Progenitor cell of endocrine pancreas (in vitro differentiated cells): Measurements from ENCODE around the gene NBAS. TPM values are rescaled to one million over a fixed set of nuclear protein-coding genes. Genes with fewer than 3 reads are reported as not detected.

ENCODE experiments used
- DNase-seq: peaks from one replicate; pipeline ENCODE4 v3.0.0; 2021; ENCODE audit warnings: low spot score; ENCODE audit not compliant: unreplicated experiment
- H3K27ac Mint-ChIP-seq: 2 replicates; pipeline ENCODE4 v1.8.0; 2021; ENCODE audit warnings: mild to moderate bottlenecking, moderate library complexity, mixed read lengths
- H3K27me3 Mint-ChIP-seq: 2 replicates; pipeline ENCODE4 v1.8.0; 2021; ENCODE audit warnings: mixed read lengths
- H3K36me3 Mint-ChIP-seq: 2 replicates; pipeline ENCODE4 v1.8.0; 2022; ENCODE audit warnings: mixed read lengths; ENCODE audit not compliant: insufficient read depth
- H3K4me1 Mint-ChIP-seq: 2 replicates; pipeline ENCODE4 v1.8.0; 2021; ENCODE audit warnings: low read depth, mixed read lengths
- H3K4me3 Mint-ChIP-seq: 2 replicates; pipeline ENCODE4 v1.8.0; 2021; ENCODE audit warnings: low read depth, mild to moderate bottlenecking, moderate library complexity, mixed read lengths
- H3K9me3 Mint-ChIP-seq: 2 replicates; pipeline ENCODE4 v1.8.0; 2021; ENCODE audit warnings: low read depth, mixed read lengths
- total RNA-seq: library from RNA; stranded (reverse); gene quantifications from 2 replicates; pipeline ENCODE4 v1.2.1, GENCODE V29; 2021
- TF ChIP-seq, protein P1 (sequence below): fragments of 200-600 bp; sonication (generic); IDR thresholded peaks from one replicate; pipeline ENCODE4 v1.5.0; 2021; ENCODE audit warnings: antibody characterized with exemption, mild to moderate bottlenecking; ENCODE audit not compliant: unreplicated experiment

NBAS gene
- total RNA-seq, 1 donor from 2014 or later: 63.0 TPM

DNA sequence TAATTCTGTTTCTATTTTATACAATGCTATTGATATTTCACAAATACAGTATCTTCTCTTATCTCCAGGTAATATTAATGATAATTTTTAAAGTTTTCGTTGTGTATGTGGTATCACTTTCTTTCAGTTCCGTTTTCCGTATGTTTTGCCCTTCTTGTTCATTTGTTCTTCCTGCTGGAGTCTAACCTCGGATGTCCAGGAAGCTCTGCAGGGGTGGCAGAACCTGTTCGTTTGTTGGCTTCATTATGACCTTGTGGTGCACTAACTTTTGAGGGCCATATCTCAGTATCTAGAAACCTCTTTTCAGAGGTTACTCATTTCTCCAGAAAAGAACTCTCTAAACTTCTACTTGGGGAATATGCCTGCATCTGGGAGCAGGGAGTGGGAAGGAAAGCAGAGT is 134.5 kb downstream of the NBAS start:
- TF ChIP-seq, protein P1, sequence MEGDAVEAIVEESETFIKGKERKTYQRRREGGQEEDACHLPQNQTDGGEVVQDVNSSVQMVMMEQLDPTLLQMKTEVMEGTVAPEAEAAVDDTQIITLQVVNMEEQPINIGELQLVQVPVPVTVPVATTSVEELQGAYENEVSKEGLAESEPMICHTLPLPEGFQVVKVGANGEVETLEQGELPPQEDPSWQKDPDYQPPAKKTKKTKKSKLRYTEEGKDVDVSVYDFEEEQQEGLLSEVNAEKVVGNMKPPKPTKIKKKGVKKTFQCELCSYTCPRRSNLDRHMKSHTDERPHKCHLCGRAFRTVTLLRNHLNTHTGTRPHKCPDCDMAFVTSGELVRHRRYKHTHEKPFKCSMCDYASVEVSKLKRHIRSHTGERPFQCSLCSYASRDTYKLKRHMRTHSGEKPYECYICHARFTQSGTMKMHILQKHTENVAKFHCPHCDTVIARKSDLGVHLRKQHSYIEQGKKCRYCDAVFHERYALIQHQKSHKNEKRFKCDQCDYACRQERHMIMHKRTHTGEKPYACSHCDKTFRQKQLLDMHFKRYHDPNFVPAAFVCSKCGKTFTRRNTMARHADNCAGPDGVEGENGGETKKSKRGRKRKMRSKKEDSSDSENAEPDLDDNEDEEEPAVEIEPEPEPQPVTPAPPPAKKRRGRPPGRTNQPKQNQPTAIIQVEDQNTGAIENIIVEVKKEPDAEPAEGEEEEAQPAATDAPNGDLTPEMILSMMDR: no peak
- Mint-ChIP-seq H3K4me3 (no peak overlapping the region), H3K36me3 (peaks cover 4% of the 10 kb centered on the region), H3K27me3 (no peaks in the 10 kb centered on the region), H3K27ac (no peak overlapping the region), H3K9me3 (no peaks in the 10 kb centered on the region), H3K4me1 (peaks cover 6% of the 10 kb centered on the region)
- no peak for DNase-seq

DNA sequence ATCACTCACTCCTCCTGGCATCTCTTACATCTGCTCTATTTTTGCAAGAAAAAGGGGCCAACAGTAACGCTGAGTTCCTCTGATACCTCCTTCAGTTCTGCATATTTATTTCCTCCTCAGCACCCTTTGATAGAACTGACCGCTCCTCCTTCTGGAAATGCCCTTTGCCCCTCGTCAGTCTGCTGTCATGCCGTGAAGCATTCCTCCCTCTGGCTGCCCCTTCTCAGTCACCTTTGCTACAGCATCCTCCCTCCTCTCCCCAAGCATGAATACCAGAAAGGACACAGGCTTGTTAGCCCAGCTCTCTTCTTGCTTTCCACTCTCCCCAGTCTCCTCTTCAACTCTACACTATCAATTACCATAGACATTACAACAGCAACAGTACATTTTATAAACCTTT is 135.4 kb downstream of the NBAS start:
- Mint-ChIP-seq H3K4me3 (no peak overlapping the region), H3K9me3 (no peaks in the 10 kb centered on the region), H3K4me1 (peaks cover 6% of the 10 kb centered on the region), H3K36me3 (peaks cover 4% of the 10 kb centered on the region), H3K27me3 (no peaks in the 10 kb centered on the region), H3K27ac (peak overlapping the region; percentile 18)
- TF ChIP-seq, protein P1: no peak
- no peak for DNase-seq

DNA sequence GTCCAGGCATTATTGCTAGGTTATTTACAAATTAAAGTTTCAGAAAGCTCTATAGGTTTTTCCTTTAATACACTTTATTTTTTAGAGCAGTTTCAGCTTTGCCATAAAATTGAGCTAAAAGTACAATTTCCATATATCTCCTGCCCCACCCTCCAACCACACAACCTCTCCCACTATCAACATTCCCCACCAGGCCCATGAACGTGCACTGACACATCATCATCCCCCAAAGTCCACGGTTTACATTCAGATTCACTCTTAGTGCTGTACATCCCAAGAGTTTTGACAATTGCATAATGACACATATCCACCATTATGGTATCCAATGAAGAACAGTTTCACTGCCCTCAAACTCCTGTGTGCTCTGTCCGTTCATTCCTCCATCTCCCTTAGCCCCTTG is 139.4 kb downstream of the NBAS start:
- Mint-ChIP-seq H3K9me3 (no peaks in the 10 kb centered on the region), H3K27me3 (no peaks in the 10 kb centered on the region), H3K4me1 (peaks cover 6% of the 10 kb centered on the region), H3K27ac (no peak overlapping the region), H3K36me3 (peaks cover 6% of the 10 kb centered on the region), H3K4me3 (no peak overlapping the region)
- TF ChIP-seq, protein P1: no peak
- no peak for DNase-seq

DNA sequence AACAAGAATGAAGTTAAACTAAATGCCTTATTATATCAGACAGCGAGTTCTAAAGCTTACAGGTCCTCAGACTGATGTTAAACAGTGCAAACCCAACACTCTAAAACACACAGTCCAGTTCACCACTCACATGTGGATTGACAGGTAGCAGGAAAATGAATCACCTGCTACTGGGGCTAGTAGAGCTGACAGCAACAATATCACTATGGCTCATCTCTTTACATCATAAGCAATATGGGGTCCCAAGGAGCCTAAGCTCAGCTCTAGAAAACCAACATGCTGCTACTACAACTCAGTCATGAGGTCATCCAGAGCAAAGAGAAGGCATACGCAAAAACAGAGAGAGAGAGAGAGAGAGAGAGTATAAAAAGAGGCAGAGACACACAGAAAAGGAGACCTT is 145.4 kb downstream of the NBAS start:
- Mint-ChIP-seq H3K4me1 (no peaks in the 10 kb centered on the region), H3K27ac (no peak overlapping the region), H3K27me3 (no peaks in the 10 kb centered on the region), H3K4me3 (no peak overlapping the region), H3K9me3 (no peaks in the 10 kb centered on the region), H3K36me3 (peaks cover 9% of the 10 kb centered on the region)
- TF ChIP-seq, protein P1: no peak
- DNase-seq: no peak

DNA sequence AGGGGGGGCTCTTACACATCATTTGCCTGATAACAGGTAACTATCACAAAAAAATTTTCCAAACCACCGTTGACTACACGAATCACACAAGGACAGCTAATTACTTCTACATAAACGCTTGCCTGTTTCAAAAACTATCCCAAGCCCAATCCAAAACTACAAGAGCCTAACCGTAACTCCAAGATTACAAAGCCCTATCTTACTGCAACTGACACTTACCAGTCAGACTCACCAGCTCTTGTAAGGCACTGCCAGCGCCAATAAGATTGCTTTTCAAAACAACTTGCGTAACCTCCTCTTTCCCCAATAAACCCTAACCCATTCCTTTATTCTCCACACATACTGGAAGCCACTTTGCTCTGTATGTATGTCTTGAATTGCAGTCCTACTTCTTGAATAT is 148.4 kb downstream of the NBAS start:
- H3K9me3 Mint-ChIP-seq: no peaks in the 10 kb centered on the region
- DNase-seq: no peak
- H3K4me3 Mint-ChIP-seq: no peak overlapping the region
- no peak overlapping the region for H3K27ac Mint-ChIP-seq
- H3K4me1 Mint-ChIP-seq: no peaks in the 10 kb centered on the region
- TF ChIP-seq, protein P1: no peak
- H3K36me3 Mint-ChIP-seq: peaks cover 10% of the 10 kb centered on the region
- no peaks in the 10 kb centered on the region for H3K27me3 Mint-ChIP-seq
